ENCODE results near the gene TROAP.

GRCh38 chr12:49369411-49370145, 46.5 kb downstream of the TROAP start:
- peak; percentile 24 for TF ChIP-seq CTCF (IDR thresholded peaks at IDR 0.05; ENCODE audit: low read depth, low read length)
- no peak for TF ChIP-seq MYC (IDR thresholded peaks at IDR 0.05; ENCODE audit: low read depth, low read length)
- no peak for TF ChIP-seq POLR2A (IDR thresholded peaks at IDR 0.05; ENCODE audit: extremely low read depth, insufficient read length)

All from NB4 (cell line).